HG02884 (cell line): ENCODE results near the gene CLIP2.
"Not testable (repeated sequence)": the region's sequence is repeated elsewhere in the genome, so short reads cannot be mapped to it uniquely, and the experiment has no call there.

Experiments
- ATAC-seq: cut with Tn5 transposase; IDR thresholded peaks from one replicate; pipeline ENCODE4 v1.9.1; 2021; ENCODE audit warnings: mild to moderate bottlenecking, moderate library complexity; ENCODE audit not compliant: unreplicated experiment

Gene CLIP2

DNA sequence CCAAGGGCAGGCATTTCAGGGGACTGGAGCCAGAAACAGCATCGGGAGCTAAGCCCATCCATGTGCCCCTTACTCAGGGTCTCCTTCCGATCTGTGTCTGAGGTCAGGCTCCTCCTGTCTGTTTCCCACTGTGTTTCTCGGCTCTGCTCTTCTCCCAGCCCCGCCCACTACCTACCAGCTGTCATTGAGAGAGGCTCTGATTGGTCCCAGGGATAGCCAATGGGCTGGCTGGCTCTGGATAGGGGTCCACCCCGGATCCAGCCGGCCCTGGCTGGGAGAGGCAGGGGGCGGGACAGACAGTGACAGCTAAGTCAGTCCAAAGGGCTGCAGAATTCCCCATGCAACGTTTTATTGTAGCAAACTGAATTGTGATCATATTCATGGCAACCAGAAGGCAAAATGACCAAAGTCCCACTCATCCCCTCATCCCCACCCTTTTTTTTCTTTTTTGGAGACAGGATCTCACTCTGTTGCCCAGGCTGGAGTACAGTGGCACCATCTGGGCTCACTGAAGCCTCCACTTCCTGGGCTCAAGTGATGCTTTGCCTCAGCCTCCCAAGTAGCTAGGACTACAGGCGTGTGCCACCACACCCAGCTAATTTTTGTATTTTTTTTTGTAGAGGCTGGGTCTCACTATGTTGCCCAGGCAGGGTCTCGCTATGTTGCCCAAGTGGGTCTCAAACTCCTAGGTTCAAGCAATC is 76.3 kb downstream of the CLIP2 start:
- ATAC-seq, result no peak

DNA sequence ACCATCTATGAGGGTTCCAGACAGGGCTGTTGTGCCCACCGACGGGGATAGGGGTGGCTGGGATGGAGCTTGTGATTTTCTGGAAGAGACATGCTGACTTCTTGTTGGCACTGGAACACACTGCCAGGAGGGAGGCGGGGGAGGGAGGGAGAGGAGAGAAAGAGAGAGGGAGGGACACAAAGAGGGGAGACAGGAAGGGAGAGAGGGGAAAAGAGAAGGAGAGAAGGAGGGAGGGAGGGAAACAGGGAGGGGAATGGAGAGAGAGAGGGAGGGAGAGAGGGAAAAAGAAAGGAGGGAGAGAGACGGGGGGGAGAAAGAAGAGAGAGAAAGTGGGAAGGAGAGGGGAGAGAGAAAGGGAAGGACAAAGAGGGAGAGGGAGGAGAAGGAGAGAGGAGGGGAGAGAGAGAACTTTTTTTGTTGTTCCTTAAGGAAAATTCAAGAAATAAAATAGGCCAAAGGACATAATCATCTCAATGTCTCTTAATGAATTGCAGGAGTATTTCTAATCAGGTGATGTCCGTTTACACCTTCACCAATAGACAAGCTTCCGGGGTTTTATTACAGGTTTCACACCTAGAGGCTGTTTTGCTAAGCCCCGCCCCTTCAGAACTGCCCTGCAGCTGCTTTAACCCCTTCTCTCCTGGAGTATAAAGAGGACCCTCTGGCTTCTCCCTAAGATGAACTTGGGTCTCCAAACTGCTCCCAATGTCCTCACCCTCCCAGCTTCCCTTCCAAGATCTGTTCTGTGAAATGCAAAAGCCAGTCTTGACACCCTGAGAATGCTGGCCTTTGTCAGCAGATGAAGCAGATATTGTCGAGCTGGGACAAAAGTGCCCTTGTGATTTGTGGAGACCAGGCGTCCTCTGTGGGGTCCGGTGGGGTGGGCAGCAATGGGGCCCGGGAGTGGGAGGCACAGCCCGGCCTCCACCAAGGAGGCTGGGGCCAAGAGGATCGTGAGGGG is 82.5 kb downstream of the CLIP2 start:
- no peak for ATAC-seq

DNA sequence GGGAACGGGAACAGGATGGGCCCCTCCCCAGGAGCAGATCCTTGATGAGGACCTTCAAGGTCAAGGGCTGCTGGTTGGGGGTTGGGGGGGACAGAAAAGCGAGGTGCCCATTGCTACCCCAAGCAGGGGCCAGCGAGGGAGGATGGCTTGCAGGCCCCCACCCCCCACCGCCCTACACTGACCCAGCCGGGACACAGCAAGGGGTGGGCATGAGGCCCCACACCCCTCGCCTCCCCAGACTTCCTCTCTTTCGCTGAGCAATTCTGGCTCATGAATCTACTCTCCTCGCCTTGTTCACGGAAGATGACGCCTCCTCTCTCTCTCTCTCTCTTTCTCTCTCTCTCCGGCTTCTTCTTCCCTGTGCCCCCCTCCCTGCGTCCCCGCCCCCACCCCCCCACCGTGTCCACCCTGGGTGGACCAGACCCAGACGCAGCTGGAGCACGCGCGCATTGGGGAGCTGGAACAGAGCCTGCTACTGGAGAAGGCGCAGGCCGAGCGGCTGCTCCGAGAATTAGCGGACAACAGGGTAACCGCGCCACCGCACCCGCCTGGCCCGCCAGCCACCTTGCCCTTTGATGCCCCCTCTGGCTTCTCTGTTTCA is 83.4 kb downstream of the CLIP2 start:
- no peak for ATAC-seq

DNA sequence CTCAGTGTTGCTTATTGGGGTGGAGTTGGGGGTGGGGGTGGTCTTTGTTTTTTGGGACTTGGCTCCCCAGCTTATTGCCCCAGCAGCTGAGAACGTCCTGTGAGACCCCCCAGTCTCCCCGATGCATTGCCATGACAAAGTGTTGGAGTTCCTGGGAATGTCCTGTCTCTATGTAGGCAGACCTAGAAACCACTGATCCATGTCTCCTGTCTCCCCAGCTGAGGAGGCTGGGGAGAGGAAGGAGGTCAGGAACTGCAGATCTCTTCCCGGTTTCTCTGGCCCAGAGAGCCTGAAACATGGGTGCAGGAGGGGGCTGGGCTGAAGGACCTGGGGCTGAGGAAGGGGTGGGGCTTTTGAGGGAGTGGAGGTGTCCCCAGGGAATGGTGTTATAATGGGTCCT is 84.3 kb downstream of the CLIP2 start:
- no peak for ATAC-seq

DNA sequence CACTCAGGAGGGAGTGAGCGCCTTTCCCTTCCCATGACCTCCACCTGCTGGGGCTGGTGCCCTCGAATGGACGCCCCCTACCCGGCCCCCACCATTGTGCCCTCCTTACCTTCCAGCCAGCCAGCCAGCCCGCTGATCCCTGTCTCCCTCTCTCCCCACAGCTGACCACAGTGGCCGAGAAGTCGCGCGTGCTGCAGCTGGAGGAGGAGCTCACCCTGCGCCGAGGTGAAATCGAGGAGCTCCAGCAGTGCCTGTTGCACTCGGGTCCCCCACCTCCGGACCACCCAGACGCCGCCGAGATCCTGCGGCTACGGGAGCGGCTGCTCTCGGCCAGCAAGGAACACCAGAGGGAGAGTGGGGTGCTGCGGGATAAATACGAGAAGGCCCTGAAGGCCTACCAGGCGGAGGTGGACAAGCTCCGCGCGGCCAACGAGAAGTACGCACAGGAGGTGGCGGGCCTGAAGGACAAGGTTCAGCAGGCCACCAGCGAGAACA is 86.6 kb downstream of the CLIP2 start:
- no peak for ATAC-seq

DNA sequence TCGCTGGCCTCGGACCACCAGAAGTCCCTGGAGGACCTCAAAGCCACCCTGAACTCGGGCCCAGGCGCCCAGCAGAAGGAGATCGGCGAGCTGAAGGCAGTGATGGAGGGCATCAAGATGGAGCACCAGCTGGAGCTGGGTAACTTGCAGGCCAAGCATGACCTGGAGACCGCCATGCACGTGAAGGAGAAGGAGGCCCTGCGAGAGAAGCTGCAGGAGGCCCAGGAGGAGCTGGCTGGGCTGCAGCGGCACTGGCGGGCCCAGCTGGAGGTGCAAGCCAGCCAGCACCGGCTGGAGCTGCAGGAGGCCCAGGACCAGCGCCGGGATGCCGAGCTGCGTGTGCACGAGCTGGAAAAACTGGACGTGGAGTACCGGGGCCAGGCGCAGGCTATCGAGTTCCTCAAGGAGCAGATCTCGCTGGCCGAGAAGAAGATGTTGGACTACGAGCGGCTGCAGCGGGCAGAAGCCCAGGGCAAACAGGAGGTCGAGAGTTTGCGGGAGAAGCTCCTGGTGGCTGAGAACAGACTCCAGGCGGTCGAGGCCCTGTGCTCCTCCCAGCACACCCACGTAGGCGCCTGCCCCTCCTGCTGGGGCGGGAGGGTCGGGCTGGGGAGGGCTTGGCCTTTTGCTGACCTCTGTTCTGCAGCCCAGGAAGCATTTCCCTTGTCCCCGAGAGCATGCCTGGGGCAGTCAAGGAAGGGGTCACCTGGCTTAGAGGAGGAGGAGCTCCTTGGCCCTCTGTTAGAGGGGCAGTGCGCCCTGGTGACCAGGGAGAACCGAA is 87.2 kb downstream of the CLIP2 start:
- ATAC-seq, result no peak

DNA sequence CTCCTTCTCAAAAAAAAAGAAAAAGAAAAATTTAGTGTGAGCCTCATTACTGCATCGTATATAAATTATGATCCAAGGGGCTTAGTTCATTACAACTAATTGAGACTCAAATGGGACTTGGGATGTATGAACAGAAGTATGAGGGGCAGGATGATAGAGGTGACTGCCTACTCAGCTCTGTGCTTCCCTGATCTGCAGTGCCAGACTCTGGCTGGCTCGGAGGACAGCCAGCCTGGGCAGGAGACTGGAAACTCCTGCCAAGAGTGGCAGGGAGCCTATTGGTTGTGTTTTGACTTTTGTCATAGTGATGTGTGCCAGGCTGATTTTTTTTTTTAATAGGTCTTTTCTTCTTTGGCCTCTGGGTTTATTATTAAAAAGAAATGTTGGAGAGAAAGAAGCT is 90.7 kb downstream of the CLIP2 start:
- ATAC-seq, result no peak

DNA sequence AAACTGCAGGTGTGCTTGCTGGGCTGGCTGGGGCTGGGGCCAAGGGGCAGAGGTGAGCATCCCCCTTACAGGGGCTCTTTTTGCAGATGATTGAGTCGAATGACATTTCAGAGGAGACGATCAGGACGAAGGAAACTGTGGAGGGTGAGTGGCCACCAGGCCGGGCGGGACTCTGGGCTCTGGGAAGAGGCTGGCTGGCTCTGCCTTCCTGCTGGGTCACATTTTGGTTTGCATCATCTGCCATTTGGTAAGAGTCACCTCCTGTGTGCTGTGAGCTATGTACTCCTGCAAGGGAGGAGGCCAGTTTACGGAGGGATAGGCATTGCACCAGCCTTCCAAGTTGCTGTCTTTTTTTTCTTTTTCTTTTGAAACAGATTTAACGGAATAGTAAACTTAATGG is 91.5 kb downstream of the CLIP2 start:
- no peak for ATAC-seq

DNA sequence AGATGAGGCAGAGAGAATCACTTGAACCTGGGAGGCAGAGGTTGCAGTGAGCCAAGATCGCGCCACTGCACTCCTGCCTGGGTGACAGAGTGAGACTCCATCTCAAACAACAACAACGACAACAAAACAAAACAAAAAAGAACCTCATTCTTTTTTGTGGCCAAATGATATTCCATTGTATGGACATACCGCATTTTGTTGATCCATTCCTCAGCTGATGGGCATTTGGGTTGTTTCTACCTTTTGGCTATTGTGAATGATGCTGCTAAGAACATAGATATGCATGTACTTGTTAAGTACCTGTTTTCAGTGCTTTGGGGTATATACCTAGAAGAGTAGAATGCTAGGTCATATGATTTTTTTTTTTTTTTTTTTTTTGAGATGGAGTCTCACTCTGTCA is 94.9 kb downstream of the CLIP2 start:
- not testable (repeated sequence) for ATAC-seq

DNA sequence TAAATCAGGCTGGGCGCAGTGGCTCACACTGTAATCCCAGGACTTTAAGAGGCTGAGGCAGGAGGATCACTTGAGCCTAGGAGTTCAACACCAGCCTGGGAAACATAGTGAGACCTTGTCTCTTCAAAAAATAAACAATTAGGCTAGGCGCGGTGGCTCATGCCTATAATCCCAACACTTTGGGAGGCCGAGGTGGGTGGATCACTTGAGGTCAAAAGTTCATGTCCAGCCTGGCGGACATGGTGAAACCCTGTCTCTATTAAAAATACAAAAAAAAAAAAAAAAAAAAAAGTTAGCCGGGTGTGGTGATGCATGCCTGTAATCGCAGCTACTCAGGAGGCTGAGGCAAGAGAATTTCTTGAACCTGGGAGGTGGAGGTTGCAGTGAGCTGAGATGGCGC is 95.6 kb downstream of the CLIP2 start:
- not testable (repeated sequence) for ATAC-seq

DNA sequence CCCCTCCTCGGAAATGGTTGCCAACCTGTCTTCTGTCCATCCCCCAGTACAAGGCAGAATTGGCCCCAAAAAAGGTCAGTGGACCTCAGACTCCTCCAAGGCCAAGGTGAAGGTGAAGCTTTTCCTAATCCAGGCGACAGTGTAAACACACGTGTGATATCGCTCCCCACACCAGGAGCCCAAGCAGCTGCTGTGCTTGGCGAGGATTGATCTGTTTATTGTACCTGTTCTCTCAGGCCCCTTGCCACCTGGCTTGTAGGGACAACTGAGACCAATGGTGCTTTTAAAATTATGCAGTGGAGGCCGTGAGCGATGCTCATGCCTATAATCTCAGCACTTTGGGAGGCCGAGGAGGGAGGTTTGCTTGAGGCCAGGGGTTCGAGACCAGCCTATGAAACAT is 98.4 kb downstream of the CLIP2 start:
- no peak for ATAC-seq

DNA sequence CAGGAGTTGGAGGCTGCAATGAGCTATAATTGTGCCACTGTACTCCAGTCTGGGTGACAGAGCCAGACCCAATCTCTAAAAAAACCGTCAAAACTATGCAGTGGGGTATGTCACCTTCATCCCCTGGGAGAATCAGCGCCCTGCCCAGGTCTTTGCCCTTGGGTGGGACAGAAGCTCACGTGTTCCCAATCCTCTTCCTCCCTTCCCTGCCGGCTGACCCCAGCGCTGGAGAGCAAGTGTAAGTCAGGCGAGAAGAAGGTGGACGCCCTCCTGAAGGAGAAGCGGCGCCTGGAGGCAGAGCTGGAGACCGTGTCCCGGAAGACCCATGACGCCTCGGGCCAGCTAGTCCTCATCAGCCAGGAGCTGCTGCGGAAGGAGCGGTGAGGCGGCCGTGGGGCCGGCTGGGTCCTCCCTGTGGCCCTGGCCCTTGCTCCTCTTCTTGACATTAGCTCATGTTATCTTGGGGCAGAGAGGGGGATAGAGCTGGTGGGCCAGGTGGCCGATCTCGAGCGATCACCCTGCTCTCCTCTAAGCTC is 99.7 kb downstream of the CLIP2 start:
- no peak for ATAC-seq

DNA sequence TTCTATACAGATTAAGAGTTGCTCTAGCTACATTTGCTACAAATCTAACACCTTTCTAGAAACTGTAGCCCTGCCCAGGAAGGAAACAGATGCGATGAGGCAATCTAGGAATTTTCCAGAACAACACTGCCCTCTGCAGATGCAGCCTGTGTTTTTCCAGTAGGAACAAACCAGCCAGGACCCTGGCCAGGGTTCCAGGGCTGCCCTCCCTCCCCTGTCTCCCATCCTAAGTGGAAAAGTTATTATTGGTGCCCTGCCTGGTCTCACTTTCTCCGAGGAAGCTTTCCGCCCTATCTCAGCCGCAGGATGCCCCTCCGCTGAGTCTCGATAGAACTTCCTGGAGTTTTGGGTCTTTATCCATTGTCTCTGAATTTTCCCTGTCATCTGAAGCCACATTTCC is 104.5 kb downstream of the CLIP2 start:
- not testable (repeated sequence) for ATAC-seq

DNA sequence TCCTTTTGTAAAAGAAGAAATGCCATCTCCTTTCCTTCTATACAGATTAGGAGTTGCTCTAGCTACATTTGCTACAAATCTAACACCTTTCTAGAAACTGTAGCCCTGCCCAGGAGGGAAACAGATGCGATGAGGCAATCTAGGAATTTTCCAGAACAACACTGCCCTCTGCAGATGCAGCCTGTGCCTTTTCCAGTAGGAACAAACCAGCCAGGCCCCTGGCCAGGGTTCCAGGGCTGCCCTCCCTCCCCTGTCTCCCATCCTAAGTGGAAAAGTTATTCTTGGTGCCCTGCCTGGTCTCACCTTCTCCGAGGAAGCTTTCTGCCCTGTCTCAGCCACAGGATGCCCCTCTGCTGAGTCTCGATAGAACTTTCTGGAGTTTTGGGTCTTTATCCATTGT is 105.4 kb downstream of the CLIP2 start:
- not testable (repeated sequence) for ATAC-seq

DNA sequence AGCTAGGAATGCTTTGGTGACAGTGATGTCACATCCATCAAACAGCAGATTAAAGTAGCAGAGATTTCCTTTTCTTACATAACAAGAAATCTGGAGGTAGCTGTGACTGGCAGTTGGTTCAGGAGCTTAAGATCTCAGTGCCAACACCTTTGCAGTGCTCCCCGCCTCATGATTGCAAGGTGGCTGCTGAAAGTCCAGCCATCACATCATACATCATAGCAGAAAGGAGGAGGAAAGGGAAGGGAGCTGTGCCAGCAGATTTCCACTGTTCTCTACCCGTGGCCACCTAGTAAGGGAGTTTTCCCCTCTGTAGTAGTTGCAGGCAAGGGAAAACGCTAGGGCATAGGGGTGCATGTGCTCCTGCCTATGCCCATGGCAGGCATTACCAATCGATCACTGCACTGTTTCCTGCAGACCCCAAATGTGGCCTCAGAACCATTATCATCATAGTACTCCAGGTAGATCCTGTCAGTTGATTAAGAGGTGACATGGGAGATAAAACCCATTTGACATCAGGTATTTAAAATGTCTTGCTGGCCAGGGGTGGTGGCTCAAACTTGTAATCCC is 106.6 kb downstream of the CLIP2 start:
- ATAC-seq, result no peak

DNA sequence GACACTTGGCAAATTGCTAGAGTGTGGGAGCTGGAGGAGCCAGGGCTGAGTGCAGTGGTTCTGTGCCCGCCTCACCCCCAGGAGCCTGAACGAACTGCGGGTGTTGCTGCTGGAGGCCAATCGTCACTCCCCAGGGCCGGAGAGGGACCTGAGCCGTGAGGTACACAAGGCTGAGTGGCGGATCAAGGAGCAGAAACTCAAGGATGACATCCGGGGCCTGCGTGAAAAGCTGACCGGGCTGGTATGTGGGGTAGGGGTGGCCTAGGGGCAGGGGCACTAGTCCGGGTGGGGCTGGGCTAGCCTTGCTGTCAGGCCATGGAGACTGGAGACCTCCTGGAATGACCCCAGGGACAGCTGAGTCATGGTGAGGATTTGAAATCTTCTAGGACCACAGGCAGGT is 107.8 kb downstream of the CLIP2 start:
- no peak for ATAC-seq

DNA sequence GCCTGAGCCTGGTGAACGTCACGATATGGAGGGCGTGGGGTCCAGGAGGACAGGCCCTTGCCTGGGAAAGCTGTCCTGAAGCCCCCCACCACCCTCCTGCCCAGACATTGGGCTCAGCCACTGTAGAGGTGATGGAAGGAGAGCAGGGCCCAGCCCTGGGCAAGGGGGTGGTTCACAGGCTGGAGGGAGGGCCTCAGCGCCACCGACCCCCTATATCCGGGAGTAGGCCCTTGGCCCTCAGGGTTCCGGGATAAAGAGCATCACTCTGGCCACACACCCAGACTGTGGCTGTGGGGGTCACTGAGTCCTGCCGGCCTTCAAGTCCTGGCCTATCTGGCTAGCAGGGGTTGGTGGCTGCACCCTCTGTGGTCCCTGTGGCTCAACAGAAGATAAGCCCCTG is 109.2 kb downstream of the CLIP2 start:
- ATAC-seq, result no peak

DNA sequence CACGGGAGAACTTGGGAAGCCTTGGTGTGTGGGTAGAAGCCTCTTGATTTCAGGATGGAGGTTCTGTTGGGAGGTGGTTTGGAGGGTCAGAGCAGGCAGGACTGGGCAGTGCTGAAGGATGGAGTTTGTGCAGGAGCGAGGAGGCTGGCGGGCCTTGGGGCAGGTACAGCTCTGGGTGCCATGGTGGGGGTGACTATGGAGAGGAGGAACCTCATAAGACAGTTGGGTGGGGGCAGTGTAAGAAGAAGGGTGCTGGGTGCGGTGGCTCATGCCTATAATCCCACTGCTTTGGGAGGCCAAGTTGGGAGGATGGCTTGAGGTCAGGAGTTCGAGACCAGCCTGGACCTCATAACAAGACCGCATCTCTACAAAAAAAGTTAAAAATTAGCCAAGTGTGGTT is 109.8 kb downstream of the CLIP2 start:
- no peak for ATAC-seq

DNA sequence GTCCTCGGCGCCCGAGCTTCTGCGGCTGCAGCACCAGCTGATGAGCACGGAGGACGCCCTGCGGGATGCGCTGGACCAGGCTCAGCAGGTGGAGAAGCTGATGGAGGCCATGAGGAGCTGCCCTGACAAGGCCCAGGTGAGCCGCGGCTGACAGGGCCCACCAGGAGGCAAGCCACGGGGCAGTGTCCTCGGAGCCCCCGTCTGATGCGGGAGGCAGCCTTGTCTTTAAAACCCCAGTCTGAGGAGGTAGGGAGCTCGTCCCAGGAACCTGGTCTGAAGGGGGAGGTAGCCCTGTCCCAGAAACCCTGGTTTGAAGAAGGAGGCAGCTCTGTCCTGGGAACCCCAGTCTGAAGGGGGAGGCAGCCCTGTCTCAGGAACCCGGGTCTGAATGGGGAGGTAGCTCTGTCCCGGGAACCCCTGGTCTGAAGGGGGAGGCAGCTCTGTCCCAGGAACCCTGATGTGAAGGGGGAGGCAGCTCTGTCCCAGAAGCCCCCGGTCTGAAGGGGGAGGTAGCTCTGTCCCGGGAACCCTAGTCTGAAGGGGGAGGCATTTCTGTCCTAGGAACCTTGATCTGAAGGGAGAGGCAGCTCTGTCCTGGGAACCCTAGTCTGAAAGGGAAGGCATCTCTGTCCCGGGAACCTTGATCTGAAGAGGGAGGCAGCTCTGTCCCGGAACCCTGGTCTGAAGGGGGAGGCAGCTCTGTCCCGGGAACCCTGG is 111.4 kb downstream of the CLIP2 start:
- no peak for ATAC-seq
